ENCODE results near the gene SLC25A42.

SLC25A42 gene

DNA sequence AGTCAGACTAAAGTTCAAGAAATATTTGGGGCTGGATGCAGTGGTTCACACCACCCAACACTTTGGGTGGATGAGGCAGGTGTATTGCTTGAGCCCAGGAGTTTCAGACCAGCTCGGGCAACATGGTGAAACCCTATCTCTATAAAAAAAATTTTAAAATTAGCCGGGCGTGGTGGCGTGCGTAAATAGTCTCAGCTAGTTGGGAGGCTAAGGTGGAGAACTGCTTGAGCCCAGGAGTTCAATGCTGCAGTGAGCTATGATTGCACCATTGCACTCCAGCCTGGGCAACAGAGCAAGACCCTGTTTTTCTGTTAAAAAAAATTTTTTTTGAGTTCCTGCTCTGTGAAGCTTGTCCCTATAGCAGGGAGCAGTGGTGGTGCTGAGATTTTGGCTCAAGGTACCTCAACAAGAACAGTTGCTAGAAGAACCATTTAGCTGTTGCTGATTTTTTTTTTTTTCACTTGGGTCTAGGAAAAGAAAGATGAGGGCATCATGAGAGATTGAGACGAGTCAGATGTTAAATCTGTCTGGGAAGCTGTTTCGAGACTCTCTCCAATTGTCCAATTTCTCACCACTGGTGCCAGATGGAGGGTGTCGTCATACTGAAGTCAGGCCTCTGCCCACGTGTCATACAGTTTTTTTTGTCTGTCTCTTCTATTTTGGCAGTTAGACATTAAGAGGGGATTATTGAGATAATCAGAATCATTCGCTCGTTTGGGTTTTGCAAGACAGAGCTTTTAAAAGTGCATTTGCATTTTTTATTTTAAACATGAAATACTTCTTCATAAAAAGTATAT, 3.7 kb downstream of the SLC25A42 start:
- no peak for DNase-seq (ENCODE audit: low read depth)
- H3K4me3 ChIP-seq (ENCODE audit: low read depth, low read length), result no peak overlapping the region; the same call in 1 of the 2 replicates
- TF ChIP-seq, protein P1, sequence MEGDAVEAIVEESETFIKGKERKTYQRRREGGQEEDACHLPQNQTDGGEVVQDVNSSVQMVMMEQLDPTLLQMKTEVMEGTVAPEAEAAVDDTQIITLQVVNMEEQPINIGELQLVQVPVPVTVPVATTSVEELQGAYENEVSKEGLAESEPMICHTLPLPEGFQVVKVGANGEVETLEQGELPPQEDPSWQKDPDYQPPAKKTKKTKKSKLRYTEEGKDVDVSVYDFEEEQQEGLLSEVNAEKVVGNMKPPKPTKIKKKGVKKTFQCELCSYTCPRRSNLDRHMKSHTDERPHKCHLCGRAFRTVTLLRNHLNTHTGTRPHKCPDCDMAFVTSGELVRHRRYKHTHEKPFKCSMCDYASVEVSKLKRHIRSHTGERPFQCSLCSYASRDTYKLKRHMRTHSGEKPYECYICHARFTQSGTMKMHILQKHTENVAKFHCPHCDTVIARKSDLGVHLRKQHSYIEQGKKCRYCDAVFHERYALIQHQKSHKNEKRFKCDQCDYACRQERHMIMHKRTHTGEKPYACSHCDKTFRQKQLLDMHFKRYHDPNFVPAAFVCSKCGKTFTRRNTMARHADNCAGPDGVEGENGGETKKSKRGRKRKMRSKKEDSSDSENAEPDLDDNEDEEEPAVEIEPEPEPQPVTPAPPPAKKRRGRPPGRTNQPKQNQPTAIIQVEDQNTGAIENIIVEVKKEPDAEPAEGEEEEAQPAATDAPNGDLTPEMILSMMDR (IDR thresholded peaks at IDR 0.05; ENCODE audit: low read depth, low read length, missing control alignments), result no peak

DNA sequence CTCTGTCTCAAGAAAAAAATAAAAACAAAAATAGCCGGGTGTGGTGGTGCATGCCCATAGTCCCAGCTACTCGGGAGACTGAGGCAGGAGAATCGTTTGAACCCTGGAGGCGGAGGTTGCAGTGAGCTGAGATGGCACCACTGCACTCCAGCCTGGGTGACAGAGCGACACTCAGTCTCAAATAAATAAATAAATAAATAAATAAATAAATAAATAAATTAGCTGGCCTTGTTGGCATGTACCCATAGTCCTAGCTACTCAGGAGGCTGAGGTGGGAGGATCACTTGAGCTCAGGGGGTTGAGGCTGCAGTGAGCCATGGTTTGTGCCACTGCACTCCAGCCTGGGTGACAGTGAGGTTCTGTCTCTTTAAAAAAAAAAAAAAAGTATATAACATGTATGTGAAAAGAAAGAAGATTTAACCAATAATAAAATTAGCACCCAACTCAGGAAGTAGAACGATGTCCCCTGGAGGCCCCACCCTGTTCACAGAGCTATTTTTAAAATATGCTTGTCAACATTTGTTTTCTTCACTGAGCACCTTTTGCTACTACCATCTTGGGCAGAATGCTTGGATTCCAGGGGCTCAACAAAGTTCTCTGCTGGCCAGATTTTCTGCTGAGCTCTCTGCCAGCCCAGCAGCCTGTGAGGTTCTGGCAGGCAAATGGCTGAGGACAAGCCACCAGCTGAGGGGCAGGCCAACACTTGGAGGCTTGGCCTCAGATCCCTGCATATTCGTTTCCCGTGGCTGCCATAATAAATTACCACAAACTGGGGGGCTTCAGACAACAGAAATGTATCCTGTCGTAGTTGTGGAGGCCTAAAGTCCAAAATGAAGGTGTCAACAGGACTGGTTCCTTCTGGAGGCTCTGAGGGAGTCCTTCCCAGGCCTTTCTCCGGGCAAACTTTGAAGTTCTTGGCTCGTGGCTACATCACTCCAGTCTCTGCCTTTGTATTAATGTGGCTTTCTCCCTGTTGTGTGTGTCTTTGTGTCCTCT, 5.2 kb downstream of the SLC25A42 start:
- TF ChIP-seq, protein P1 (IDR thresholded peaks at IDR 0.05; ENCODE audit: low read depth, low read length, missing control alignments), result no peak
- no peak for DNase-seq (ENCODE audit: low read depth)

DNA sequence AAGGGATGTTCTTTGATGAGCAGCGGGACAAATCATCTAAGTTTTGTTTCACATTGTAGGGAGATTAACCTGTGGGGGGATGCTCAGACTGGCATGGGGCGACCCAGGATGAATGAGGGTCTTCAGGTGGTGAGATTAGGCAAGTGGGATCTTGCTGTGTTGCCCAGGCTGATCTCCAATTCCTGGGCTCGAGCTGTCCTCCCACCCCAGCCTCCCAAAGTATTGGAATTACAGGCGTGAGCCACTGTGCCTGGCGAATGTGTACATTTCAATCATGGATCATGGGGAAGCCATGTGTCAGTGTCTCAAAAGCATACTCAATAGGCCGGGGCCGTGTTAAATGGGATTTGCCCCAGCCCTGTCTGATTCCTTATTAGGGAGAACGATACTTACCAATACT, 8.1 kb downstream of the SLC25A42 start:
- no peak overlapping the region for H3K4me3 ChIP-seq (ENCODE audit: low read depth, low read length)
- no peak for DNase-seq (ENCODE audit: low read depth)
- TF ChIP-seq, protein P1 (IDR thresholded peaks at IDR 0.05; ENCODE audit: low read depth, low read length, missing control alignments), result no peak

More for the DNA sequence above, 5.2 kb downstream of the SLC25A42 start:
- peak overlapping the region; percentile 22; the same call in 1 of the 2 replicates for H3K4me3 ChIP-seq (ENCODE audit: low read depth, low read length)

DNA sequence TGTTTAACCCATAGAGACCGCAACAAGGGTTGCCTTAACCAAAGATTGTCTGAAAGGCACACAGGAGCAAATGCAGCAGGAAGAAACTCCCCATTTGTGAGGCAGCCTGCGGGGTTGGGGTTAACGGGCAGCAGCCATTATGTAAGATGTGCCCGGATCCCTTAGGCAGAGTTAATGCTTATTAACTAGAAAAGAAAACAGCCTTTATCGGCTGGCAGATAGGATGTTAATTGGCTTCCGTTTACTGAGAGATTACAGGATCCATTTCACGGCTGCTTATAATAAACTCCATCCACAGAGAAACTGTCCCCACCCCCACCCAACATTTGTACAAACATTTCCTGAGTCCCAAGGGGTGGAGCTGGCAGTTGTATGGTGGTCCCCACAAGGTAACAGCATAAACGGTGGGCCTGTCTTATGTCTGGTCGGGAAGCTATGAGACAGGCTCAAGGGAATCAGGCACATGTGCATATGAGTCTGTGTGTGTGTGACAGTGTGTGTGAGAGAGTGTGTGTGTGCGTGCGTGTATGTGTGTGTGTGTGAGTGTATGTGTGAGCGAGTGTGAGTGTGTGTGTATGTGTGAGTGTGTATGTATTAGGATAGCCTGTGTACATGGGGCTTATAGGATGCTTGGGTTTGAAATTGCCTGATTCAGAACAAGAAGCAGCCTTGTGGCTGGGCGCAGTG, 10.5 kb downstream of the SLC25A42 start:
- H3K4me3 ChIP-seq (ENCODE audit: low read depth, low read length), result no peak overlapping the region
- TF ChIP-seq, protein P1 (IDR thresholded peaks at IDR 0.05; ENCODE audit: low read depth, low read length, missing control alignments), result no peak
- no peak for DNase-seq (ENCODE audit: low read depth)

DNA sequence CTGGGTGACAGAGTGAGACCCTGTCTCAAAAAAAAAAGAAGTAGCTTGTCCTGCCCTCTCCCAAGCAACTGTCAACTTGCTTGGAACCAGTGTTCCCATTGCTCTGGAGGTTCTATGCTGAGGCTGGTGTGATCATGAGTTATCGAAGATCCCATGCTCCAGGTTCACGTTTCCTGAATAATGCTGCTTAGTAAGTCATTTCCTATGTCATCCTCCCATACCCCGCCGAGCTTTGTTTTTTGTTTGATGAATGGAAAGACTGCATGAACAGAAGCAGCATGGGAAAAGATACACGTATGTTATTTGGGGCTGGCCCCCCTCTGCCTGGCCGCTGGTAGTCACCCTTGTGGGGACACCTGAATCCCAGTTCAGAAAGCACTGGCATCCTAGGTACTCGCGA, 11.3 kb downstream of the SLC25A42 start:
- TF ChIP-seq, protein P1 (IDR thresholded peaks at IDR 0.05; ENCODE audit: low read depth, low read length, missing control alignments), result no peak
- DNase-seq (ENCODE audit: low read depth), result no peak
- no peak overlapping the region for H3K4me3 ChIP-seq (ENCODE audit: low read depth, low read length)

DNA sequence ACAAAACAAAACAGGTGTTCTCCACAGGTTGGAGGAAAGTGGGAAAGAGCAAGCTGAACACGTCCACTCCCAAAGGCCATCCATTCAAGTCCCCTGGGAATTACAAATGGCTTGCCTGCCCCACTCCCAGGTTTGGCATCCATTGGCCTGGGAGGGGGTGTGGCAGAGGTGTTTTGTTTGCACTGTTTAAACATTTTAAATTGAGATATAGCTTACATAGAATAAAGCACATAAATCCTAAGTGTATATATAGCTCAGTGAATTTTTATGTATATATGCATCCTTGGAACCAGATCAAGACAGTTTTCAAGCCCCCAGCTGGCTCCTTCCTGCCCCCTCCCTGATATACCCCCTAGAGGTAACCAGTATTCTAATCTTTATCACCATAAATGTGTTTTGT, 12.7 kb downstream of the SLC25A42 start:
- H3K4me3 ChIP-seq (ENCODE audit: low read depth, low read length), result no peak overlapping the region
- DNase-seq (ENCODE audit: low read depth), result no peak
- TF ChIP-seq, protein P1 (IDR thresholded peaks at IDR 0.05; ENCODE audit: low read depth, low read length, missing control alignments), result no peak

All from GM12864 (cell line).